GM21515 (cell line): ENCODE measurements around the gene CSNK2A1.
"Not testable (repeated sequence)": the region's sequence is repeated elsewhere in the genome, so short reads cannot be mapped to it uniquely, and the experiment has no call there.

Experiments
- ATAC-seq: cut with Tn5 transposase; IDR thresholded peaks from one replicate; pipeline ENCODE4 v1.9.1; 2021; ENCODE audit not compliant: unreplicated experiment

Gene CSNK2A1

DNA sequence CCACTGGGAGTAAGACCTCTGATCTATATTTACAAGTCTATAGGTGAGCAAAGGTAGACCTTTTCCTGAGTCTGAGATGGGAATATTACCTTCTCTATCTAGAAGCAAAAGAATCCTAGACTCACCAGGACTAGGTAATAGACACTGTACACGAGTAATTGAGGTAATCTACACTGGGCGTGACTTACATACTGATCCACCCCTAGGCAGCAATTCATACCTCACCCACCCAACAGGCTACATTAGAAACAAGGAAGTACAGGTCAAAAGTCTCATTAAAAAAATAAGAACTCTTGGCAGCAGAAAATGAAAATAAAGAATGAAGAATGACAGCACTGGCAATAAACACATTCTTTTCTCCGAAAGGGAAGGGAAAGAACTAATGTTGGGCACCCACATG is 7.6 kb downstream of the CSNK2A1 start:
- no peak for ATAC-seq

DNA sequence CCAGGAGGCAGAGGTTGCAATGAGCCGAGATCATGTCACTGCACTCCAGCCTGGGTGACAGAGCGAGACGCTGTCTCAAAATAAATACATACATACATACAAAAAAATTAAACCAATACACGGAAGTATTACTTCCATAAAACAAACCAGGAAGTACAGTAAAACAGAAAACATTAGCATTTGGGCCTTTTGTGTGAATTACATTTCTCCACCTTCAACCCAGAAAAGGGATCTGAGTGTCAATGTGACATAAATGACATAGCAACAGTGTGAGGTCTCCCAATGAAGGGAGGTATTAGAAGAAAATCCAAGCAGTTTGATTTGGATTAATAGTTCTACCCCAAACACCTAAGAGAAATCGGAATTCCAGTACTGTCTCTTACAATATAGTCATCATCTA is 10.1 kb downstream of the CSNK2A1 start:
- no peak for ATAC-seq

DNA sequence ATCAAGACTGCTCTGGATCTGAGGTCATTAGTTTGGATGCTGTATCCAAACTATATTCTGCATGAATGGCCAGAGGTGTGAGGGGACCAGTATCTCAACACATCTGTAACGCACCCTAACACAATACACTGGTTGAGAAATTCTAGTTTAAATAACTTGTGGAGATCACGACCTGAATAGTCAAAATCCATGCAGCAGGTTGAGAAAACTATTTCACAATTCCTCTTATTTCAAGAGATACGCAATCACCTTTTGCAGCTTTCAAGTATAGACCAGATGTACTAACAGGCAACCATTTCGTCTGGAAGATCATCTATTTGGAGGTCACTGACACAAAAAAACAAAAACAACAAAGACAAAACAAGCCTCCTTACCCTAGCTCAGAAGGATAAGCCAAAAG is 11.1 kb downstream of the CSNK2A1 start:
- ATAC-seq: no peak

DNA sequence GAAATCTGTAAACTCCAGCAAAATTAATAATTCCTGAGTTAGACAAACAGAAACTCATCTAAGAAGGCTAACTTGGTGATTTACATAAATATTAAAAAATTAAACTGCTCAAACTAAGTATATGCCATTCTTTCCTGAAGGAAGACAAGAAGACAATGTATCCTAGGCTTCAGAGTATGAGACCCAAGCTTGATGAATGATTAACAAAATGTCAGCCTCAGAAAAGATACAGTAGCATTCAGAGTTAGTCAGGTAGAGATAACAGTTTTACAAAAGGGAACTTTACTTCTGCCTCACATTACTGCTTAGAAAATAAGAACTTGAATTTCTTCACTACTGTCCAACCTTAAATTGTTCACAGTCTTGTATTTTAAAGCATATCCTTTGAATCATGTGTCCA is 12.0 kb downstream of the CSNK2A1 start:
- ATAC-seq: no peak

DNA sequence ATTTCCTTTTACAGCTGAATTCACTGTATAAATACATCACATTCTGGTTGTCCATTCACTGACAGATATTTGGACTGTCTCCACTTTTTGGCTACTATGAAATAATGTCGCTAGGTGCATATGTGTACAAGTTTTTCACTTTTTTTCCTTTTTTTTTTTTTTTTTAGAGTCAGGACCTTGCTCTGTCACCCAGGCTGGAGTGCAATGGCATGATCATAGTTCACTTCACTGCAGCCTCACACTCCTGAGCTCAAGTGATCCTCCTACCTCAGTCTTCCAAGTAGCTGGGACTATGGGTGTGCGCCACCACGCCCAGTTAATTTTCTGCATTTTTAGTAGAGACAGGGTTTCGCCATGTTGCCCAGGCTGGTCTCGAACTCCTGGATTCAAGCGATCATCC is 13.3 kb downstream of the CSNK2A1 start:
- no peak for ATAC-seq

DNA sequence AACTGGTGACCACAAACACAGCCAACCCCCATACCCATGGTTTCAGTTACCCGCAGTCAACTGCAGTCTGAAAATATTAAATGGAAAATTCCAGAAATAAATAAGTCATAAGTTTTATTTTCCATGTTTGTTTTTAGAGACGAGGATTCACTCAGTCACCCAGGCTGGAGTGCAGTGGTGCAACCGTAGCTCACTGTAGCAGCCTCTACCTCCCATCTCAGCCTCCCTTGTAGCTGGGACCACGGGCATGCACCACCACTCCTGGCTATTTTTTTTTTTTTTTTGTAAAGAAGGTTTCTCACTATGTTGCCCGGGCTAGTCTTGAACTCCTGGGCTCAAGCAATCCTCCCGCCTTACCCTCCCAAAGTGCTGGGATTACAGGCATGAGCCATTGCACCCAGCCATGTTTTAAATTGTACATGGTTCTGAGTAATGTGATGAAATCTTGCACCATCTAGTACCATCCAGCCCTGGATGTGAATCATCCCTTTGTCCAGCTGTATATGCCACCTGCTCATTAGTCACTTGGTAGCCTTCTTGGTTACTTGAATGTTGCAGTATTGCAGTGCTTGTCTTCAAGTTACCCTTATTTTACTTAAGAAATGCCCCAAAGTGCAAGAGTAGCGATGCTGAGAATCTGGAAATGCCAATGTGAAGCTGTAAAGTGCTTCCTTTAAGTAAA is 14.5 kb downstream of the CSNK2A1 start:
- ATAC-seq: no peak

DNA sequence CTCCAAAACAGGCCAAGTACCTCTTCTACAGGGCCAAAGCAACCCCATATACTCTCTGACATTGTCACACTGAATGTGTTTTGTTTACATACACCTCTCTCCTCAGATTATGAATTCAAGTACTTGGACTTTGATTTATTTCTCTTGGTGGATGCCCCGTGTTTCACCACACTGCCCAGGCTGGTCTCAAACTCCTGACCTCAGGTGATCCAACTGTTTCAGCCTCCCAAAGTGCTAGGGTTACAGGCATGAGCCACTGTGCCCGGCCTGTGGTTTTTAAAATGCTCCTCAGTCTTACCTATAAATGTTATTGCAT is 16.1 kb downstream of the CSNK2A1 start:
- ATAC-seq: no peak

DNA sequence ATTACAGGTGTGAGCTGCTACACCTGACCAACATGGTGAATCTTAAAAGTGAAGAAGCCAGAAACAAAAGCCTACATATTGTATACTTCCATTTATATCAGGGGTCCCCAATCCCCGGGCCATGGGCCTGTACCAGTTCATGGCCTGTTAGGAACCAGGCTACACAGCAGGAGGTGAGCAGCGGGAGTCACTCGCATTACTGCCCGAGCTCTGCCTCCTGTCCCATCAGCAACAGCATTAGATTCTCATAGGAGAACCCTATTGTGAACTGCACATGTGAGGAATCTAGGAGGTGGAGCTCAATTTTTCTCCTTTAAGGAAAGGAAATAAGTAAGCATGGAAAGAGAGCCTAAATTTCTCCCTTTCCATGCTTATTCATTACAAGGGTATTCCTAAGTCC is 21.7 kb downstream of the CSNK2A1 start:
- no peak for ATAC-seq

DNA sequence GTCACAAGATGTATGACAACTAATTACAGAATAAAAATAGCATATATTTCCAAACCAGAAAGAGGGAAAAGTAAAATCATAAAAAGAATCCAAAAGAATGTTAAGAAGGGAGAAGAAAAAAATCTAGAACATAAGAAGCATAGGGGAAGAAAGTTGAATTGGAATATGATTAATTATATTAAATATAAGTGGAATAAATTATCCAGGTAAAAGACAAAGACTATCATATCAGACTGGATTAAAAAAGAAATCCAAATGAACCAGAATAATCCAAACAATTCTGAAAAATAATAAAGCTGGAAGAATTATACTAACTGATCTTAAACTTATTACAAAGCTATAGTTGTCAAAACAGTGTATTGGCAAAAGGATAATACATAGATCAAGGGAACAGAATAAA is 23.6 kb downstream of the CSNK2A1 start:
- no peak for ATAC-seq

DNA sequence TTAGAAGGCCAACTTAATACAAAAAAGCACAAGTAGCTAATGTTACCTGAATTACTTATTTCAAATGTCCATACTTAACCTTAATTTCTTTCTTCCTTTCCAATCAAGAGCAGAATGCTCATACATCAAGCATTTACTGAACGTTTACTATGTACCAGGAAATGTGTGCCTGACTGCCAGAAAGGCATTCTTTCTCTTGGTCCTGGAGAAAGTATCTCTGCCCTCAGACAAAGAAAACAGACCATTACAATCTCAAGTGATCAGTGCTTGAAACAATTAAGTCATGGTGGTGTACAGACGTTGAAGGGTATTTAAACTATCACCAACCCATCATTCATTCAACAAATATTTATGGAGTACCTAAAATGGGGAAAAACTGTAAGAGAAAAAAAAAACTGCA is 26.4 kb downstream of the CSNK2A1 start:
- ATAC-seq: no peak

DNA sequence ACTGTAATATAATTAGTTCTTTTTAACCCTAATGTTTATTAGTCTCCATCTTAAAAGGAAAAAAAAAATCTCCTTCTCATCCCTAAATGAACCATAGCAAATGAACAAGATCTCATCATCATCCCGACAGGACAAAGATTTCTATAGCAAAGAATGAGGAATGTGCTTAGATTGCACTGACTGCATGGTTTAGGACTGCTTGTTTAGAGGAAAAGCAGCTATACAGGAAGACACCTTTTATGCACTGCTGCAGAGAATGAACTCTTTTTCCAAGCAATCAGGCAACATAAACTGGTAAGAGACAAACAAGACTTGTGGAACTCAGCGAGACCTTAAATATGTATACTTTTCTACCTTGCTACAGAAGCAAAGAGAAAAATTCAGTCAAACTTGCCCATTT is 26.8 kb downstream of the CSNK2A1 start:
- no peak for ATAC-seq

DNA sequence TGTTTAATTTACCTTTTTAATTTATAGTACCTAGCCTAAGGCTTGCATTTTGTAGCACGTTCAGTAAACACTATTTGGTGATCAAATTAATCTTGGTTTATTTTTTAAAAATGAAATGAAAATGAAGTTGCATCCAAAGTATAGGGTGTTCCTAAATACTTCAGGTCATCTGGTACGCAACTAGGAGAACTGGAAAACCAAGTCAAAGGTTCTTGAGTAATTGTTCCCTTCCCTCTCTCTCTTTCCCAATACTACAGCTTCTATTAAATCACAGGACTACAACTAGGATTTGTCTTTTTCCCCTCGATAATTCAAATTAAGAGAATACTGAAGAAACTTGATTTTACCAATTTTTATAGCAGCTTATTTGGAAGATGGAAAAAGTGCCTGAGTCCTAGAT is 27.9 kb downstream of the CSNK2A1 start:
- no peak for ATAC-seq

DNA sequence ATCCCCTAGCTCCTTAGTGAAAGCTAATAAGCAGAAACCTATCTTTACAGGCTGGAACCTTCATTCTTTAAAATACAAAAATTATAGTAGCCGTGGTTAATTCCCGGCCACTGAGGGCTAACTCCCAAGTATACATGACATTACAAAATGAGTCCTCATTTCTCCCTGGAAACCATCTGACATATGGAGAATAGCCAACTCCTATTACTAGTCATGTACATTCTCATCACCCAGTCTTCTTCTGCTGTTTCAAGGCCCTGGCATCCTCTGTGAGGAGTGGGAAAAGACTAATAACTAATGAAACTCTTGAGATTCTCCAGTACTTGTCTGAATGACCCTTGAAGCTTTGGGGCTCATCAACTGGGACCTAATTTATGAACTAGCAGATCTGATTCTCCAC is 30.2 kb downstream of the CSNK2A1 start:
- no peak for ATAC-seq

DNA sequence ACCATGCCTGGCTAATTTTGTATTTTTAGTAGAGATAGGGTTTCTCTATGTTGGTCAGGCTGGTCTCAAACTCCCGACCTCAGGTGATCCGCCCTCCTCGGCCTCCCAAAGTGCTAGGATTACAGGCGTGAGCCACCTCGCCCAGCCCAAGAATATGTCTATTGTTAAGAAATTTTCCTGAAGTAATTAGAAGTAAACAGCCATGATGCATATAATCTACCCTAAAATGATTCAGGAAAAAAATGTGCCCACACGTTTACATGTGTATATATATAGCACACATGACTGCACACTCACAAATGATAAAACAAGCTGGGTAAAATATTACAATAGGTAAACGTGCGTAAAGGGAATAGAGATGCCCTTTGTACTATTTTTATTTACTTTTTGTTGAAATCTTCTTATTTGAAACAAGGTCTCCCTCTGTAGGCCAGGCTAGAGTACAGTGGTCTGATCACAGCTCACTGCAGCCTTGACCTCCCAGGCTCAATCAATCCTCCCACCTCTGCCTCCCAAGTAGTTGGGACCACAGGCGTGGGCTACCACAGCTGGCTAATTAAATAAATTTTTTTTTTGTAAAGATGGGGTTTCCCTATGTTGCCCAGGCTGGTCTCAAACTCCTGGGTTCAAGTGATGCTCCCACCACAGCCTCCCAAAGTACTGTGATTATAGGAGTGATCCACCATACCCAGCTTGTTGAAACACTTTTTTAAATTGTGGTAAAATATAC is 33.1 kb downstream of the CSNK2A1 start:
- ATAC-seq: not testable (repeated sequence)

DNA sequence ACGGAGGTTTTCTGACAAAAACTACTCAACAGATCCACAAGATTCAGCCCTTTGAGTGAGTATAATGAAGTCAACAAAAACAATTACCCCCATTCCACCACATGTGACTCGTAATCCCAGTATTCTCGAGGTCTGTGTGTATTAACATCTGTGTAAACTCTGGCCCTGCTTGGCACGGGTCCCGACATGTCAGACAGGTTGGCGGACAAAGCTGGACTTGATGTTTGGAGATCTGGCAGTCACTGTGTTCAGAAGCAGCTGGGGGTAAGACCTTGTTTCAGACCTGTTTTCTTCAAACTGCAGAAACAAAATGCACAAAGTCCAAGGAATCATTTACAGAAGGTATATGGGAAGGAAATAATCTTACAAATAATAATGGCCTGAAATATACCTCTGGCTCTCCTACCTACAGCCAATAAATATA is 35.2 kb downstream of the CSNK2A1 start:
- ATAC-seq: not testable (repeated sequence)

DNA sequence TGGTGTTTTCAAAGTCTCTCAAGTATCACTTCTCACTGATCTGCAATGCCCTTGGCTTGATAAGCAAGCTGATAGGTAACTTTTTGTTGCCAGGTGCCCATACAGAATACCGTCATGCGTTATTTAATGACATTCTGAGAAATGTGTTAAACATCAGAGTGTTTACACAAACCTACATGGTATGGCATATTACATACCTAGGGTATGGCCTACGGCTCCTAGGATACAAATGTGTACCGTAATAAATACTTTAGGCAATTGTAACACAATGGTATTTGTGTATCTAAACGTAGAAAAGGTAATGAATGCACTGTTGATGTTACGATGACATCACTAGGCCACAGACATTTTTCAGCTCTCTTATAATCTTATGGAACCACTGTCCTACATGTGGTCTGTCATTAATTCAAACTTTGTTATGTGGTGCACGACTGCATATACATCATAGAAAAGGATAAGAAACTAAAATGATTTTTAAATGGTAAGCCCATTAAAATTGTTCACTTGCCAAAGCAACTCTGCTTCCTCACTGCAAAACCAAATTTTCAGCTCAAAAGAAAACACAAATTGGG is 35.7 kb downstream of the CSNK2A1 start:
- no peak for ATAC-seq

DNA sequence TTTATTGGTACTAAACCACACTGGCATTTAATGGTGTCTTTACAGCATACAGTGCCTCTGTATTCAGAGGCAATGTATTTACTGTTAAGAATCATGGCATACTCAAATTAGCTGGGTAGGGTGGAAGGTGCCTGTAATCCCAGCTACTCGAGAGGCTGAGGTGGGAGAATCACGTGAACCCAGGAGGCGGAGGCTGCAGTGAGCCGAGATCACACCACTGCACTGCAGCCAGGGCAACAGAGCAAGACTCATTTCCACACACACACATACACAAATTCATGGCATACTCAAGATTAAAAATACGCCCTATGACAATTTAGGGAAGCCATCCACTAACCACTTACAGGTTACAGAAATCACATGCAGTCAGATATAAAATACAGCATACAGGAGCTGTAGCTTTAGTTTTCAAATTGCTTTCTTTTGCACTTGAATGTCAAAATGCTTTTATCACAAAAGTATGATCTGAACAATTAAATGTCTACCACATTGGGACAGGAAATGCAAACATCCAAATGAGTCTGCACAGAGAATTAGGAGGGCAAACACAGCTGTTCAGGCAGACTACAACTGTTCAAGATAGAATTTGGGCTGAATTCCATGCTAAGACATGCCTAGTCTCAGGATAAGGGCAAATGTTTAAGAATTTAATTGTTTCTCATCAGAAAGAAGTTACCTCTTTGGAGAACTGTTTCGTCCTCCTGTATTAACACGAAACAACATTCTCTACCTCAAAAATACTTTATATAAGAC is 36.4 kb downstream of the CSNK2A1 start:
- no peak for ATAC-seq

DNA sequence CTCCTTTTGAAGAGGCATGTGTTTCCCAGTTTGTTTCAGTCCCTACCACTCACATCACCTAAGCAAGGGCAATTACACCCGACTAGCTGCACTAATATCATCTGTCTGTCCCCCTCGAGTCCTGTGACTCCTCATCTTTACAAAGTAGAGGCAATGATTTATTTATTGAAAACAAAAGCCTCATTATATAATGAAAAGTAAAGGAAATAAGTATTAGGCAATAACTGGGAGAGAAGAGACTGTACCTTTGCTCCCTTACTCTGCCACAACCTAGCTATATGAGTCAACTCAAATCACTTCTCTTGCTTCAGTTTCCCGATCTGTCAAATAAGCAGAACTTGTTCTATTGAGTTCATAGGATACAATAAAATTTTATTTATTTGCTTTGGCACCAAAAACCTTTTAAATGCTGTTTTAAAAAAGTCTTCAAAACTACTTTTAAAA is 38.9 kb downstream of the CSNK2A1 start:
- ATAC-seq: no peak

DNA sequence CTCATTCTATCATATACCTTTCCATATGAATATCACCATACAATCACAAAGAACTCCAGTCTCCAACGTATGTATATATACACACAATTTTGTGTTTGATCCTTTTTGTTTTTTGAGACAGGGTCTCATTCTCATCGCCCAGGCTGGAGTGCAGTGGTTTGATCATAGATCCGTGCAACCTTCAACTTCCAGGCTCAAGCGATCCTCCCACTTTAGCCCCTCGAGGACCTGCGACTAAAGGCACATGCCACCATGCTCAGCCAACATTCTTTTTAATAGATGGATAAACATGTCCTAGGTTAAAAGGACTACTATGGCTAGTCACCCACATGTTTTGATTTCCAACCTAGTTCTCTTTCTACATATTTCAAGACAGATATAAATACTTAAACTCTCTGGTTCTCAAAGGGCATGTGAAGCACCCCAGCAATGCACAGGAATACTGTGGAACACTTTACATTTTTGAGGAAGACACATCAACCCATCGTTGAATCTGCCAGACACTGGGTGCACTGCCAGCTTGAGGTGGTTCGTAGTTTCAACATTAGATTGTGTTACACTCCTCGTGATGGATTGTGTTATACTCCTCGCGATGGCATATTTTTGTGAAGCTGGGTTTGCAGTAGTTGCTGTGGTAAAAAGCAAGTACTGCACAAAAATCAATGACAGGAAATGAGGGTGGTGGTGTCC is 40.4 kb downstream of the CSNK2A1 start:
- ATAC-seq: no peak

DNA sequence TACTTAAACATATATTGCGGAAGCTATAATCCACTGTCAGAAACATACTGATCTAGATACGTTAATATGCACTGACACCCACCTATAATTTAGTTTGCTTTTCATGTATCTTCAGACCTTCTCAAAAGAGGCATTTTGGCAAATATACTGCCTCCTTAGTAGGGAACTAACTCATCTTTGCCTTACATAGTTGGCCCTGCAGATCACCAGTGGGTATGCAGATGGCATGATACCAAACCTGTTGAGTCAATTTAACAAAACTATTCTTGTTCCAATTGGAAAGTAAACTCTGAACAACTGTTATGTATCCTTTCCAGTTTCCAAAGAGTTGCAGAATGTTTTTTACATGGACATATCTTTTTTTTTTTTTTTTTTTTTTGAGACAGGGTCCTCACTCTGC is 45.6 kb downstream of the CSNK2A1 start:
- no peak for ATAC-seq

DNA sequence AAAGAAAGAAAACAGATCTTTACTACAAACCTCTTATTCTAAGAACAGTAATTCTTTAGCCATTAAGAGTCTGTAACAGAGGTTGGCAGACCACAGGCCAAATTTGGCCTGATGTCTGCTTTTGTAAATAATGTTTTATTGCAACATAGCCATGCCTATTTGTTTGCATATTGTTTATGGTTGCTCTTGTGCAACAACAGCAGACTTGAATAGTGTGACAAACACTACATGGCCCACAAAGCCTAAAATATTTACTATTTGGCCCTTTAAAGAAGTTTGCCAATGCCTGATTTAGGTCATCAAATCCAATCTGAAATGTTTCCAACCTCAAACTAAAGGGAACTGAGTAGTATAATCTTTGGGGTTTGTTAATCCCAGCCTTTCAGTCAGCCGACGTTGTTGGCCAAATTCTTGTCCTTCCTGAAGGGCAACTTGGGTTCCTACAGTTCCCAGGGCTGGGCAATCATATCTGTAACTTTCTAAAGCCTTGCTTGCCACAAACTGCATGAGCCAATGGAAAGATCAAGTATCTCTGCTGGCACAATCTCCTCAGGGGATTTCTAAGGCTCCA is 47.4 kb downstream of the CSNK2A1 start:
- no peak for ATAC-seq
